Vagina (tissue), 2 donors: Measurements from ENCODE around the gene PPP4R1.

Experiments used
- CTCF ChIP-seq, 3 experiments: fragments of 450-650 bp in 2 of 3; fragments of 200-600 bp in 1 of 3; sonication (generic) in 1 of 3; IDR thresholded peaks; one replicate each; pipeline ENCODE4 v1.5.1; 2017 to 2019; ENCODE audit warnings: antibody characterized with exemption in 3 of 3, mild to moderate bottlenecking in 2 of 3, moderate library complexity in 2 of 3
- POLR2A ChIP-seq, 2 donors: fragments of 450-650 bp; IDR thresholded peaks; one replicate each; pipeline ENCODE4 v1.6.1; 2017; ENCODE audit warnings: antibody characterized with exemption in 2 of 2, mild to moderate bottlenecking in 2 of 2, moderate library complexity in 2 of 2

DNA sequence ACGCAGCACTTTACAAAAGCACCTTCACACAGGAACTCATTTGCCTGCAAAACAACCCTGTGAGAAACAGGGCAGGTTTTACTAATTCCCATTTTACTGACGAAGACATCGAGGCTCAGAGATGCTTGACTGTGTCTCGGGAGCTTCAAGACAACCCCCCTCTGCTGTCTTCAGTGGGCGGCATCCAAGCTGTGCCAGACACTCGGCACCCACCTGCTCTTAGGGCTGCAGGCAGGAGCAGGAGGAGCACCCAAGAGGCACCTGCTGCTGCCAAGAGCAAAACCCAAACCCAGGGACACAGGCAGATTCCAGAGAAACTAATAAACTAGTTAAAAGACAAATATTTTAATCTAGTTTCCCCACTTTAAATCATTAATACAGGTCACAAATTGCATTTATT, 67.9 kb downstream of the PPP4R1 start:
- TF ChIP-seq CTCF (IDR thresholded peaks at IDR 0.05) (no peak), POLR2A (IDR thresholded peaks at IDR 0.05) (no peak)
